ENCODE data around the gene LIPC. TPM values are rescaled to one million over a fixed set of nuclear protein-coding genes. Genes with fewer than 3 reads are reported as not detected.

Gene LIPC
- total and polyA plus RNA-seq, 2 experiments from 2014 or later: 0.43 to 0.63 TPM

DNA sequence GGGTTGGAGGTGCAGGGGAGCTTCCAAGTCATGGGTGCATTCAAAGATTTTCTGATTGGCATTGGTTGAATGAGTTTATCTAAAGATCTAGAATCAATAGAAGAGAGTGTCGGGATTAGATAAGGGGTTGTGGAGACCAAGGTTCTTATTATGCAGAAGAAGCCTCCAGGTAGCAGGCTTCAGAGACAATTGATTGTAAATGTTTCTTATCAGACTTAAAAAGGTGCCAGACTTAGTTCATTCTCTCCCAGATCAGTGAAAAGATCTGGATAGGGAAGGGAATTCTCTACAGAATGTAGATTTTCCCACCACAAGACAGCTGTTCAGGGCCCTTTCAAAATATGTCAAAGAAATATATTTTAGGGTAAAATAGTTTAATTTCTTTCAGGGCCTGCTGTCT is 129.5 kb downstream of the LIPC start:
- TF ChIP-seq EZH2 (IDR thresholded peaks at IDR 0.05; ENCODE audit: insufficient read depth, poor library complexity, severe bottlenecking) (no peak), EZH2phosphoT487 (IDR thresholded peaks at IDR 0.05; ENCODE audit: insufficient read depth, low read depth) (no peak)
- Histone ChIP-seq H3K9me2 (ENCODE audit: insufficient read depth) (no peaks in the 10 kb centered on the region), H3K9ac (no peak overlapping the region), H3K4me2 (ENCODE audit: unreplicated experiment) (no peak overlapping the region), H3K4me3 (no peak overlapping the region), H3K79me2 (ENCODE audit: insufficient read depth) (no peaks in the 10 kb centered on the region), H3K27ac (no peak overlapping the region), H3K27me3 (replicated peaks; ENCODE audit: insufficient read depth) (no peaks in the 10 kb centered on the region), H3F3A (ENCODE audit: insufficient read depth) (no peaks in the 10 kb centered on the region), H4K20me1 (ENCODE audit: insufficient read depth) (no peaks in the 10 kb centered on the region), H3K4me1 (ENCODE audit: insufficient read depth) (no peaks in the 10 kb centered on the region), H3K9me3 (ENCODE audit: low read depth) (no peaks in the 10 kb centered on the region), H3K36me3 (ENCODE audit: low read depth) (no peaks in the 10 kb centered on the region), H2AFZ (no peak overlapping the region)
- in situ Hi-C loops (cut with MboI): no loop called here
- no peak for DNase-seq
- WGBS, 2 experiments (ENCODE audit: low coverage in 1 of 2, low lambda C conversion rate in 2 of 2, missing lambda C conversion rate in 2 of 2): 0 to 9% methylated on average over 1 of the region's 1 CpG

DNA sequence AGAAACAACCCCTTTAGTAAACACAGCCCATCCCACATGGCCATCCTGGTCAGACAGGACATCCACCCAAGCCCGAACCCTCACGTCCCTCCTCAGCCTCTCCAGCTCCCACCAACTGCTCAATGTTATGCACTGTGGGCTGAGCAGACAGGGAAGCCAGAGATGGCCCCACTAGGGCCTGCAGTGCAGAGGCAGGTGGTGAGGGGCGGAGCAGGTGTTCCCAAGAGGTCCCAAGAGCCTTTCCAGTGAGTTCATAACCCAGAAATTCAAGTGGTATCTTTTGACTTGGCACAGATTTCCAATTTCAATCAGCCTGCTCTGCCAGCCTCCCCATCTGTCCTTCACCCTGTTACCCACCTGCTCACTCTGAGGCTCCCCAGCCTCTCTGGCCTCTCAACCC is 130.3 kb downstream of the LIPC start:
- no peaks in the 10 kb centered on the region for H3K9me2 ChIP-seq (ENCODE audit: insufficient read depth)
- no peaks in the 10 kb centered on the region for H3K9me3 ChIP-seq (ENCODE audit: low read depth)
- H3K79me2 ChIP-seq (ENCODE audit: insufficient read depth): no peaks in the 10 kb centered on the region
- TF ChIP-seq EZH2 (IDR thresholded peaks at IDR 0.05; ENCODE audit: insufficient read depth, poor library complexity, severe bottlenecking) (no peak), EZH2phosphoT487 (IDR thresholded peaks at IDR 0.05; ENCODE audit: insufficient read depth, low read depth) (no peak)
- H3K36me3 ChIP-seq (ENCODE audit: low read depth): no peaks in the 10 kb centered on the region
- no peak for DNase-seq
- H4K20me1 ChIP-seq (ENCODE audit: insufficient read depth): no peaks in the 10 kb centered on the region
- no peak overlapping the region for H3K27ac ChIP-seq
- H3F3A ChIP-seq (ENCODE audit: insufficient read depth): no peaks in the 10 kb centered on the region
- no peak overlapping the region for H3K4me3 ChIP-seq
- H3K9ac ChIP-seq: no peak overlapping the region
- in situ Hi-C loops (cut with MboI): no loop called here
- H2AFZ ChIP-seq: no peak overlapping the region
- 77 to 79% methylated on average over 3 of the region's 3 CpGs for WGBS, 2 experiments (ENCODE audit: low coverage in 1 of 2, low lambda C conversion rate in 2 of 2, missing lambda C conversion rate in 2 of 2)
- no peak overlapping the region for H3K4me2 ChIP-seq (ENCODE audit: unreplicated experiment)
- H3K4me1 ChIP-seq (ENCODE audit: insufficient read depth): no peaks in the 10 kb centered on the region
- no peaks in the 10 kb centered on the region for H3K27me3 ChIP-seq (replicated peaks; ENCODE audit: insufficient read depth)

DNA sequence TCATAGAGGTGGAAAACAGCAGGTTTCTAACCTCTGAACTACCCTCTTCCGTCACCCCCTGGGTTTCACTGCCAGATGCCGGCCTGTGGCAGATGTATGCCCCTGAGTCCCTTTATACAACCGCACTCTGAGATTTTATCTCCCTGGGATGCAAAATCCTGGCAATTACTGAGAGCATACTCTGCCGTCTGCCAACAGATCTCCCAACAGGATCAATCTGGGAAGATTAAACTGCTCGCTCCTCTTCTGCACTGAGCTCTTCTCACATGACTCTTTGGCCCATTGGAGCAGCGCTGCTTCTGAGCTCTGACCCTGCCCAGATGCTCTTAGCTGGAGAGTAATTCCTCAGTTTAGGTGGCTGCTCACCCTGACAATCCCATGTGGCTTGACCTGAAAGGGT is 133.2 kb downstream of the LIPC start:
- in situ Hi-C loops (cut with MboI): no loop called here
- Histone ChIP-seq H3K9me3 (ENCODE audit: low read depth) (no peaks in the 10 kb centered on the region), H3K9me2 (ENCODE audit: insufficient read depth) (no peaks in the 10 kb centered on the region), H3K36me3 (ENCODE audit: low read depth) (no peaks in the 10 kb centered on the region), H3K27me3 (replicated peaks; ENCODE audit: insufficient read depth) (no peaks in the 10 kb centered on the region), H3K4me2 (ENCODE audit: unreplicated experiment) (no peak overlapping the region), H3K27ac (no peak overlapping the region), H2AFZ (no peak overlapping the region), H3K4me3 (no peak overlapping the region), H3K9ac (no peak overlapping the region), H3K79me2 (ENCODE audit: insufficient read depth) (no peaks in the 10 kb centered on the region), H3F3A (ENCODE audit: insufficient read depth) (no peaks in the 10 kb centered on the region), H3K4me1 (ENCODE audit: insufficient read depth) (no peaks in the 10 kb centered on the region), H4K20me1 (ENCODE audit: insufficient read depth) (no peaks in the 10 kb centered on the region)
- 79 to 92% methylated on average over 5 to 6 of the region's 6 CpGs for WGBS, 2 experiments (ENCODE audit: low coverage in 1 of 2, low lambda C conversion rate in 2 of 2, missing lambda C conversion rate in 2 of 2)
- TF ChIP-seq EZH2phosphoT487 (IDR thresholded peaks at IDR 0.05; ENCODE audit: insufficient read depth, low read depth): no peak
- TF ChIP-seq EZH2 (IDR thresholded peaks at IDR 0.05; ENCODE audit: insufficient read depth, poor library complexity, severe bottlenecking): no peak
- no peak for DNase-seq

DNA sequence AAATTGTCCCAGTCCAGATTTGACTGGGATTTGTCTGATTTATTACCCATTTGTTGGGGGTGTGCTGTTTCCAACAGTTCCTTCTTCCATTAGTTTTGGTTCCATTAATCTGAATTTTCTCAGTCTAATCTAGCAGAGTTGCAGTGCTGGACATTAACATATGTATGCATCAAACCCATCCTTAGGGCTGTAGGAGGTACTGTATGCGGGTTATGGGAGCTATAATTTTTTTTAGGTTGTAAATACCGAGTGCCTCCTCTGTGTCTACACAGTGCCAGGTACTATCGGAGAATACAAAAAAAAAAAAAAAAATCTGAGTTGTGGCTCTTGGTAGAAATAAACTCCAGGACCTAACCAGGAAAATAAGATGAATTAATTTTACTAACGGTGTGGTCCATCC is 133.8 kb downstream of the LIPC start:
- WGBS, 2 experiments (ENCODE audit: low coverage in 1 of 2, low lambda C conversion rate in 2 of 2, missing lambda C conversion rate in 2 of 2): 50 to 57% methylated on average over 4 of the region's 4 CpGs
- H3K79me2 ChIP-seq (ENCODE audit: insufficient read depth): no peaks in the 10 kb centered on the region

DNA sequence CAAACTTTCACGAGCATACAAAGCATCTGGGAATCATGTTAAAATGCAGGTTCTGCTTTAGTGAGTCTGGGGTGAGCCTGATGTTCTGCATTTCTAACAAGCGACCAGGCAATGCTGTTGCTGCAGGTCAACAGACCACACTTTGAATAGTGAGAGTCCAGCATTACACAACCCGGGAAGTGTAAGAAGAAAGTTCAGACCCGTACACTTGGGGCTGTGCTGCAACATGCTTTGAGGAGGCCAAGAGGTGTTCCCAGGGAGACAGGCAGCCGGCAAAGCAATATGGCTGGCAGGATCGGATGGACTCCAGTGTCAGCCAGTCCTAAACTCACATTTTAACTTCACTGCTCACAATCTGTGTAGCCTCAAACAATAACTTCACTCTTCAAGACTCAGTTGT is 134.2 kb downstream of the LIPC start:
- no peaks in the 10 kb centered on the region for H3K9me2 ChIP-seq (ENCODE audit: insufficient read depth)
- in situ Hi-C loops (cut with MboI): no loop called here
- H3K36me3 ChIP-seq (ENCODE audit: low read depth): no peaks in the 10 kb centered on the region
- no peak overlapping the region for H3K9ac ChIP-seq
- H3K4me3 ChIP-seq: no peak overlapping the region
- no peak overlapping the region for H2AFZ ChIP-seq
- H3F3A ChIP-seq (ENCODE audit: insufficient read depth): no peaks in the 10 kb centered on the region
- no peak for TF ChIP-seq EZH2 (IDR thresholded peaks at IDR 0.05; ENCODE audit: insufficient read depth, poor library complexity, severe bottlenecking)
- no peak for TF ChIP-seq EZH2phosphoT487 (IDR thresholded peaks at IDR 0.05; ENCODE audit: insufficient read depth, low read depth)
- H3K4me2 ChIP-seq (ENCODE audit: unreplicated experiment): no peak overlapping the region
- H4K20me1 ChIP-seq (ENCODE audit: insufficient read depth): no peaks in the 10 kb centered on the region
- no peaks in the 10 kb centered on the region for H3K4me1 ChIP-seq (ENCODE audit: insufficient read depth)
- 83 to 84% methylated on average over 6 of the region's 6 CpGs for WGBS, 2 experiments (ENCODE audit: low coverage in 1 of 2, low lambda C conversion rate in 2 of 2, missing lambda C conversion rate in 2 of 2)
- no peak overlapping the region for H3K27ac ChIP-seq
- DNase-seq: no peak
- H3K27me3 ChIP-seq (replicated peaks; ENCODE audit: insufficient read depth): no peaks in the 10 kb centered on the region
- H3K9me3 ChIP-seq (ENCODE audit: low read depth): no peaks in the 10 kb centered on the region
- H3K79me2 ChIP-seq (ENCODE audit: insufficient read depth): no peaks in the 10 kb centered on the region

More for the DNA sequence above, 133.8 kb downstream of the LIPC start:
- Histone ChIP-seq H4K20me1 (ENCODE audit: insufficient read depth) (no peaks in the 10 kb centered on the region), H3K4me1 (ENCODE audit: insufficient read depth) (no peaks in the 10 kb centered on the region), H3K4me3 (no peak overlapping the region), H3K9me3 (ENCODE audit: low read depth) (no peaks in the 10 kb centered on the region), H3K27ac (no peak overlapping the region), H3F3A (ENCODE audit: insufficient read depth) (no peaks in the 10 kb centered on the region), H3K36me3 (ENCODE audit: low read depth) (no peaks in the 10 kb centered on the region), H3K27me3 (replicated peaks; ENCODE audit: insufficient read depth) (no peaks in the 10 kb centered on the region), H3K9ac (no peak overlapping the region), H3K4me2 (ENCODE audit: unreplicated experiment) (no peak overlapping the region), H2AFZ (no peak overlapping the region), H3K9me2 (ENCODE audit: insufficient read depth) (no peaks in the 10 kb centered on the region)
- DNase-seq: no peak
- in situ Hi-C loops (cut with MboI): no loop called here
- TF ChIP-seq EZH2phosphoT487 (IDR thresholded peaks at IDR 0.05; ENCODE audit: insufficient read depth, low read depth): no peak
- no peak for TF ChIP-seq EZH2 (IDR thresholded peaks at IDR 0.05; ENCODE audit: insufficient read depth, poor library complexity, severe bottlenecking)

Data from GM23248 (cell line).